Smooth muscle cell (in vitro differentiated cells): ENCODE results near the gene LRP8. TPM values are rescaled to one million over a fixed set of nuclear protein-coding genes. Genes with fewer than 3 reads are reported as not detected.

Experiments used
- DNase-seq: peaks from one replicate; lab custom pipeline; 2025; ENCODE audit not compliant: unreplicated experiment; lab: John Stamatoyannopoulos, UW
- H2AFZ ChIP-seq: fragments of 200-600 bp; sonication (generic); 2 replicates; pipeline ENCODE4 v1.6.0; 2016; ENCODE audit warnings: antibody characterized with exemption, low read depth, mild to moderate bottlenecking
- H3F3A ChIP-seq: fragments of 200-600 bp; sonication (generic); 2 replicates; pipeline ENCODE4 v1.6.0; 2017; ENCODE audit warnings: antibody characterized with exemption, low read depth
- H3K27ac ChIP-seq: fragments of 200-600 bp; sonication (generic); 2 replicates; pipeline ENCODE4 v1.5.1; 2016; ENCODE audit warnings: low read depth, mild to moderate bottlenecking
- H3K27me3 ChIP-seq: fragments of 200-600 bp; sonication (generic); 2 replicates; pipeline ENCODE4 v1.6.1; 2016; ENCODE audit warnings: low read depth, mild to moderate bottlenecking
- H3K36me3 ChIP-seq: fragments of 200-600 bp; sonication (generic); 2 replicates; pipeline ENCODE4 v1.5.1; 2016; ENCODE audit warnings: low read depth
- H3K4me1 ChIP-seq: fragments of 200-600 bp; sonication (generic); 2 replicates; pipeline ENCODE4 v1.5.1; 2016; ENCODE audit warnings: low read depth
- H3K4me2 ChIP-seq: fragments of 200-600 bp; sonication (generic); 2 replicates; pipeline ENCODE4 v1.6.0; 2016; ENCODE audit warnings: mild to moderate bottlenecking
- H3K4me3 ChIP-seq: fragments of 200-600 bp; sonication (generic); 2 replicates; pipeline ENCODE4 v1.5.1; 2016; ENCODE audit warnings: mild to moderate bottlenecking
- H3K79me2 ChIP-seq: fragments of 200-600 bp; sonication (generic); 2 replicates; pipeline ENCODE4 v1.6.0; 2016; ENCODE audit warnings: low read depth, mild to moderate bottlenecking
- H3K9ac ChIP-seq: fragments of 200-600 bp; sonication (generic); 2 replicates; pipeline ENCODE4 v1.6.0; 2016; ENCODE audit warnings: low read depth
- H3K9me3 ChIP-seq: fragments of 200-600 bp; sonication (generic); replicated peaks from 2 replicates; pipeline ENCODE4 v1.5.1; 2016; ENCODE audit warnings: low read depth
- H4K20me1 ChIP-seq: fragments of 200-600 bp; sonication (generic); 2 replicates; pipeline ENCODE4 v1.6.0; 2016; ENCODE audit warnings: low read depth
- CTCF ChIP-seq: fragments of 200-600 bp; sonication (generic); IDR thresholded peaks from 2 replicates; pipeline ENCODE4 v1.5.1; 2017; ENCODE audit warnings: borderline replicate concordance, mild to moderate bottlenecking, antibody characterized with exemption; ENCODE audit not compliant: insufficient read depth, poor library complexity, severe bottlenecking
- WGBS: methylation state at CpG from one replicate; pipeline ENCODE4 v1.1.7; 2016; ENCODE audit warnings: low lambda C conversion rate; 5-methylcytosine and 5-hydroxymethylcytosine counted together
- polyA plus RNA-seq: library from polyadenylated mRNA; unstranded; fragments of >200 nt; fragmentation: Nextera tagmentation; extraction: Ambion mirVana; gene quantifications from 2 replicates; pipeline ENCODE4 v1.2.1, GENCODE V29; 2016
- total RNA-seq: library from RNA; depleted of rRNA; stranded (reverse); fragments of >200 nt; gene quantifications from 2 replicates; pipeline ENCODE4 v1.2.3, GENCODE V29; 2014

Gene LRP8
- total and polyA plus RNA-seq, 2 experiments from 2014 or later: 5.6 to 8.1 TPM

GRCh38 chr1:53341521-53341895, 13.6 kb upstream of the LRP8 start:
- H2AFZ ChIP-seq: no peak overlapping the region
- H3K36me3 ChIP-seq: no peaks in the 10 kb centered on the region
- H3K9ac ChIP-seq: no peak overlapping the region
- WGBS: 94% methylated on average over 5 of the region's 5 CpGs
- no peaks in the 10 kb centered on the region for H3K9me3 ChIP-seq
- no peak for TF ChIP-seq CTCF
- no peaks in the 10 kb centered on the region for H4K20me1 ChIP-seq
- no peaks in the 10 kb centered on the region for H3F3A ChIP-seq
- DNase-seq: no peak
- no peak overlapping the region for H3K4me3 ChIP-seq
- no peaks in the 10 kb centered on the region for H3K4me1 ChIP-seq
- no peak overlapping the region for H3K27ac ChIP-seq
- H3K4me2 ChIP-seq: no peak overlapping the region
- peaks cover 3% of the 10 kb centered on the region for H3K27me3 ChIP-seq
- H3K79me2 ChIP-seq: no peaks in the 10 kb centered on the region

- no peaks in the 10 kb centered on the region for H3K4me1 ChIP-seq
- 96% methylated on average over 9 of the region's 9 CpGs for WGBS
- no peak overlapping the region for H3K4me2 ChIP-seq
- no peaks in the 10 kb centered on the region for H3F3A ChIP-seq
- H3K9ac ChIP-seq: no peak overlapping the region
- no peak for DNase-seq
- H3K9me3 ChIP-seq: no peaks in the 10 kb centered on the region
- H4K20me1 ChIP-seq: no peaks in the 10 kb centered on the region
- no peaks in the 10 kb centered on the region for H3K79me2 ChIP-seq
- no peak for TF ChIP-seq CTCF
- H3K27ac ChIP-seq: no peak overlapping the region
- no peaks in the 10 kb centered on the region for H3K36me3 ChIP-seq
- H2AFZ ChIP-seq: no peak overlapping the region
- H3K27me3 ChIP-seq: peaks cover 9% of the 10 kb centered on the region
- no peak overlapping the region for H3K4me3 ChIP-seq
Measured at GRCh38 chr1:53340660-53341520, 13.0 kb upstream of the LRP8 start.

GRCh38 chr1:53339736-53340635, 12.1 kb upstream of the LRP8 start:
- Histone ChIP-seq H3K79me2 (no peaks in the 10 kb centered on the region), H3K4me2 (no peak overlapping the region), H2AFZ (no peak overlapping the region), H3K36me3 (no peaks in the 10 kb centered on the region), H3K4me3 (no peak overlapping the region), H3K9me3 (no peaks in the 10 kb centered on the region), H4K20me1 (no peaks in the 10 kb centered on the region), H3F3A (no peaks in the 10 kb centered on the region), H3K4me1 (no peaks in the 10 kb centered on the region), H3K27me3 (peaks cover 9% of the 10 kb centered on the region), H3K9ac (no peak overlapping the region), H3K27ac (no peak overlapping the region)
- TF ChIP-seq CTCF: no peak
- no peak for DNase-seq
- WGBS: 85% methylated on average over 8 of the region's 8 CpGs
